ENCODE measurements around the gene RNFT2. TPM values are rescaled to one million over a fixed set of nuclear protein-coding genes. Genes with fewer than 3 reads are reported as not detected.

RNFT2 gene
- total RNA-seq, 2 experiments from 2014 or later = 10.7 to 11.6 TPM

GRCh38 chr12:116700066-116700465 is 38.0 kb upstream of the RNFT2 start:
- no peaks in the 10 kb centered on the region for H3K36me3 Mint-ChIP-seq (ENCODE audit: low read depth)
- no peaks in the 10 kb centered on the region for H3K9me3 Mint-ChIP-seq
- DNase-seq (no peak), ATAC-seq (no peak)
- CTCF ChIA-PET = interaction anchor here (0.9 to 2.4 kb wide), 4 partner anchors 9 to 419 kb away, joined by 3 to 14 read pairs (median 6); no protein-coding TSS in a partner anchor
- no peak for TF ChIP-seq CTCF (IDR thresholded peaks at IDR 0.05)
- H3K27ac Mint-ChIP-seq = no peak overlapping the region
- H3K4me3 Mint-ChIP-seq = no peak overlapping the region
- peaks cover 9% of the 10 kb centered on the region for H3K27me3 Mint-ChIP-seq
- peaks cover 2% of the 10 kb centered on the region for H3K4me1 Mint-ChIP-seq (ENCODE audit: low read depth)
- POLR2A ChIA-PET = no interaction called here
- intact Hi-C loops (cut with micrococcal nuclease) = loop anchor here (10.0 kb wide), 2 partner anchors 255 to 445 kb away; no protein-coding TSS in a partner anchor

- H3K36me3 Mint-ChIP-seq (ENCODE audit: low read depth) = no peaks in the 10 kb centered on the region
These were observed 36.7 kb upstream of the RNFT2 start for GRCh38 chr12:116701432-116701831.

GRCh38 chr12:116703214-116703795 is 34.8 kb upstream of the RNFT2 start:
- Mint-ChIP-seq H3K4me1 (ENCODE audit: low read depth) (peaks cover 2% of the 10 kb centered on the region), H3K27ac (no peak overlapping the region), H3K4me3 (no peak overlapping the region), H3K36me3 (ENCODE audit: low read depth) (no peaks in the 10 kb centered on the region), H3K9me3 (no peaks in the 10 kb centered on the region), H3K27me3 (peaks cover 1% of the 10 kb centered on the region)
- DNase-seq = peak; percentile 72
- POLR2A ChIA-PET = no interaction called here
- CTCF ChIA-PET = interaction anchor here (0.5 to 1.8 kb wide), 58 partner anchors 8 to 745 kb away, joined by 3 to 12 read pairs (median 3); partner anchors contain the start of gene HRK
- peak; percentile 78 for ATAC-seq
- intact Hi-C loops (cut with micrococcal nuclease) = loop anchor here (10.0 kb wide), 2 partner anchors 251 to 441 kb away; no protein-coding TSS in a partner anchor
- peak; percentile 98 for TF ChIP-seq CTCF (IDR thresholded peaks at IDR 0.05)

More at GRCh38 chr12:116701432-116701831, 36.7 kb upstream of the RNFT2 start:
- Mint-ChIP-seq H3K4me1 (ENCODE audit: low read depth) (peaks cover 2% of the 10 kb centered on the region), H3K4me3 (no peak overlapping the region), H3K27ac (no peak overlapping the region), H3K27me3 (peaks cover 1% of the 10 kb centered on the region), H3K9me3 (no peaks in the 10 kb centered on the region)
- CTCF ChIA-PET = interaction anchor here (1.0 to 2.4 kb wide), 5 partner anchors 8 to 418 kb away, joined by 3 to 14 read pairs (median 3); no protein-coding TSS in a partner anchor
- DNase-seq (no peak), ATAC-seq (no peak)
- TF ChIP-seq CTCF (IDR thresholded peaks at IDR 0.05) = no peak
- POLR2A ChIA-PET = no interaction called here
- intact Hi-C loops (cut with micrococcal nuclease) = loop anchor here (10.0 kb wide), 2 partner anchors 253 to 443 kb away; no protein-coding TSS in a partner anchor

GRCh38 chr12:116707751-116708150 is 30.4 kb upstream of the RNFT2 start:
- ChIA-PET POLR2A (no interaction called here), CTCF (interaction anchor here (1.2 to 4.7 kb wide), 7 partner anchors 7 to 566 kb away, joined by 3 to 21 read pairs (median 7); no protein-coding TSS in a partner anchor)
- H3K27ac Mint-ChIP-seq = no peak overlapping the region
- ATAC-seq = no peak
- H3K9me3 Mint-ChIP-seq = no peaks in the 10 kb centered on the region
- peaks cover 10% of the 10 kb centered on the region for H3K4me1 Mint-ChIP-seq (ENCODE audit: low read depth)
- peaks cover 4% of the 10 kb centered on the region for H3K27me3 Mint-ChIP-seq
- TF ChIP-seq CTCF (IDR thresholded peaks at IDR 0.05) = no peak
- intact Hi-C loops (cut with micrococcal nuclease) = loop anchor here (10.0 kb wide), 2 partner anchors 247 to 437 kb away; no protein-coding TSS in a partner anchor
- no peaks in the 10 kb centered on the region for H3K36me3 Mint-ChIP-seq (ENCODE audit: low read depth)
- no peak overlapping the region for H3K4me3 Mint-ChIP-seq
- DNase-seq = no peak
